ENCODE results near the gene COL3A1.

Gene COL3A1

GRCh38 chr2:188976545-188977268 lies 2.5 kb downstream of the COL3A1 start:
- DNase-seq: no peak

GRCh38 chr2:188977317-188977716 lies 3.1 kb downstream of the COL3A1 start:
- no peak for DNase-seq

- peak; percentile 88 for DNase-seq
These were observed 4.3 kb downstream of the COL3A1 start for GRCh38 chr2:188978291-188979081.

GRCh38 chr2:188979187-188980114 lies 5.3 kb downstream of the COL3A1 start:
- no peak for DNase-seq

- no peak for DNase-seq
These were observed 9.4 kb downstream of the COL3A1 start for GRCh38 chr2:188983427-188984064.

- no peak for DNase-seq
These were observed 9.9 kb downstream of the COL3A1 start for GRCh38 chr2:188984065-188984491.

- peak; percentile 57 for DNase-seq
These were observed 10.5 kb downstream of the COL3A1 start for GRCh38 chr2:188984680-188985079.

- DNase-seq: peak; percentile 59
These were observed 12.7 kb downstream of the COL3A1 start for GRCh38 chr2:188986839-188987238.

GRCh38 chr2:188993247-188993646 lies 19.1 kb downstream of the COL3A1 start:
- DNase-seq: no peak

- DNase-seq: no peak
These were observed 23.1 kb downstream of the COL3A1 start for GRCh38 chr2:188997263-188997662.

- no peak for DNase-seq
These were observed 26.0 kb downstream of the COL3A1 start for GRCh38 chr2:189000221-189000620.

- peak; percentile 78 for DNase-seq
These were observed 27.9 kb downstream of the COL3A1 start for GRCh38 chr2:189002079-189002478.

- no peak for DNase-seq
These were observed 34.5 kb downstream of the COL3A1 start for GRCh38 chr2:189008555-189009262.

GRCh38 chr2:189010536-189010935 lies 36.4 kb downstream of the COL3A1 start:
- no peak for DNase-seq

GRCh38 chr2:189012351-189012750 lies 38.2 kb downstream of the COL3A1 start:
- DNase-seq: no peak

- no peak for DNase-seq
These were observed 38.9 kb downstream of the COL3A1 start for GRCh38 chr2:189013031-189013430.

- no peak for DNase-seq
These were observed 39.7 kb downstream of the COL3A1 start for GRCh38 chr2:189013671-189014448.

GRCh38 chr2:189014449-189015138 lies 40.4 kb downstream of the COL3A1 start:
- DNase-seq: no peak

GRCh38 chr2:189015359-189015758 lies 41.2 kb downstream of the COL3A1 start:
- no peak for DNase-seq

GRCh38 chr2:189016311-189016861 lies 42.2 kb downstream of the COL3A1 start:
- no peak for DNase-seq

Measured in NCI-H226 (cell line).